ENCODE measurements around the gene CNPY1.

Gene CNPY1

GRCh38 chr7:155488483-155489127 lies 57.8 kb downstream of the CNPY1 start:
- DNase-seq (ENCODE audit: low read depth), result no peak

- no peak for DNase-seq (ENCODE audit: low read depth)
These were observed 58.6 kb downstream of the CNPY1 start for GRCh38 chr7:155487509-155488482.

DNA sequence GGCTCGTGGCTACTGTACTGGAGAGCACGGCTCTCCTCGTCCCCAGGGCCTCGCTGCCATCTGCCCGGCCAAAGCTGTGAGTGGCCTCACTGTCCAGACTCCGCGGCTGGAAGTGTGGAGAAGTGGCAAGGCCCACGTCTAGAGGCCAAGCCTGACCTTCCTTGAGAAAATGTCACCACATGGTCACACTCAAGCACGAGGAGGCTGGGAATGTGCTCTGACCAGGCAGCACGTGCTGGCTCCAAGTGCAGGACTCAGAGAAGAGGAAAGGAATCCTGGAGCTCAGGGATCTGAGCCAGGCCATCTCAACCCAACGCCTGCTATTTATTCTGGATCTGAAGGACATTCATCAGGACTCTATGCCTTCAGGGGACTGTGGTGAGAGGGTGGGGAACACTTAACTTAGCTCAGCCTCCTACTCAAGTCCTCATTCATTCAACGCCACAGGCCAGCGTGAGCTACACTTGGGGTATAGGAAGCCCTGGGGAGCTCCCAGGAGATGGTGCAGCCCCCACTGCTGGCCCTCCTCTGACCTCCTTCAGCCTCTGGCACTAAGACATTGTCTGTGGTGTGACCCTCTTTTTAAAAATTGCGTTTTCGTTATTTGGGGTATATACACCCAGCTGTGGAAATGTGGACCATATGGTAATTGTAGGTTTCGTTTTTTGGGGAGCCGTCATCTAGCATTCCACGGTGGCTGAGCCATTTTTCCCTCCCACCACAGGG lies 59.4 kb downstream of the CNPY1 start:
- DNase-seq (ENCODE audit: low read depth), result no peak

GRCh38 chr7:155484483-155485399 lies 61.6 kb downstream of the CNPY1 start:
- DNase-seq (ENCODE audit: low read depth), result no peak

- DNase-seq (ENCODE audit: low read depth), result no peak
These were observed 62.5 kb downstream of the CNPY1 start for GRCh38 chr7:155483868-155484325.

DNA sequence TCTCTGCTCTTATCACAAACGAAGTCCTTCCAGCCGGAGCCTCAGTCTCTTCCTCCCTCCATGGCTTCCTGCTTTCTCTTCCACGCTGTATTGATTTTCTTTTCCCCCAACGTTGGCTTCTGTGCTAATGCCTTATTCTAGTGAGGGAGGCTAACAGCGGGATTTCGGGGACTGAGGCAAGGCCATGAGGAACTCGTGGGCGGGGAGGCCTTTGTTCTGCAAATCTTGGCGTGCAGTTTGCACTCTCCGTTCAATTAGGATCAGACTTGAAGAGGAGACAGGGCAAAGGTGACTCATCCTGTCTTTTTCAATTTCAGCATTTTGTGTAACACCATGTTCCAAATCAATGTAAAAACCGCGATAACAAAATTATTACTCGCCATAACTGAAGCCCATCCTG lies 63.1 kb downstream of the CNPY1 start:
- no peak for DNase-seq (ENCODE audit: low read depth)

DNA sequence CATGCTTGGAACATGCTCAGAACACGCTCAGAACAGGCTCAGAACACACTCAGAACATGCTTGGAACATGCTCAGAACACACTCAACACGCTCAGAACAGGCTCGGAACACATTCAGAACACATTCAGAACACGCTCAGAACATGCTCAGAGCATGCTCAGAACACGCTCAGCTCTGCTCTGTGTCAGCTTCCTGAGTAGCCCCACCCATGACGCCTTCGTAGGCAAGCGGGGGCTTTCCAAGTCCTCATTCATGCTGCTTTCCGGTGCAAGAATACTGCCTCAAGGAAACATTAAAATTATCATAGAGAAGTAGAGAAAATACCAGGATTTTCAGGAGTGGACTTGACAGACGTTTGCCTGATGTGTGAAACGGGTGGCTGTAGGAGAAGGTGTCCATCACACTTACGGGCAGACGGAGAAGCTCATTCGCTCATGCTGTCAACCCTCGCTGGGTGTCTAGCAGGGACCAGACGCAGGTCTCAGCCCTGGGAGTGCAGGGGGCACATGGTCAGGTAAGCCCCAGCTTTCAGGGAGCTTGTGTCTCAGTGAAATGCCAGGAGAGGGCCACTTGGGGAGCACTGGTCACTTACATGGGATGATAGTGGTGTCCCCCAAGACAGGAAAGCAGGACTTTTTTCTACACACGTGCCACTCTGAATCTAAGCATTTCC lies 63.7 kb downstream of the CNPY1 start:
- DNase-seq (ENCODE audit: low read depth), result no peak

DNA sequence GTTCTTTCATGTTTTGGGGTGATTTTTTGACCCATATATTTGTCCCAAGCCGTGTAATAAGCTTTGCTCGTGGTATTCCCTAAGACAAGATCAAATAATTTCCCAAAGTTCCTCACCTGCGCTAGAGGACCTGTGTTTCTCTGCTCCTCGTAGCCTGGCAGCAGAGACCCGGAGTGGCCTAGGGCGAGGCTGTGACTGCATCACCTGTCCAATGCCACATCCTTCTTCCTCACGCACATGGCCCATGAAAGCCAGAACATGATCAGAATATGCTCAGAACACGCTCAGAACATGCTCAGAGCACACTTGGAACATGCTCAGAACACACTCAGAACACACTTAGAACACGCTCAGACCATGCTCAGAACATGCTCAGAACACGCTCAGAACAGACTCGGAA lies 64.6 kb downstream of the CNPY1 start:
- no peak for DNase-seq (ENCODE audit: low read depth)

- DNase-seq (ENCODE audit: low read depth), result no peak
These were observed 68.9 kb downstream of the CNPY1 start for GRCh38 chr7:155477476-155477875.

- DNase-seq (ENCODE audit: low read depth), result no peak
These were observed 74.6 kb downstream of the CNPY1 start for GRCh38 chr7:155471718-155472117.

GRCh38 chr7:155470686-155471638 lies 75.4 kb downstream of the CNPY1 start:
- no peak for DNase-seq (ENCODE audit: low read depth)

DNA sequence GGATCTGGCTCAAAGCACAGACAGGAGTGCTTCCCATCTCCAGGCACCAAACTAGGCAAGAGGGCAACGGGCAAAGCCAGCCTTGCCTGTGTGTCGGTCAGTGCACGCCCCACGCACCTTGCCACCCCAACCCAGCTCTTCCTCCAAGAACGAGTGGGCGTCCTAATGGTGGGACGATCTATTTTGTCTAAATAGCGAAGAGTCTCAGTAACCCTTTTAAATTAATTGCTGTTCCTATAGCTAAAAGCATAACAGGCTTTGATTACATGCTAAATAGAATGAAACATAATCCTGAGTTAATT lies 76.2 kb downstream of the CNPY1 start:
- no peak for DNase-seq (ENCODE audit: low read depth)

DNA sequence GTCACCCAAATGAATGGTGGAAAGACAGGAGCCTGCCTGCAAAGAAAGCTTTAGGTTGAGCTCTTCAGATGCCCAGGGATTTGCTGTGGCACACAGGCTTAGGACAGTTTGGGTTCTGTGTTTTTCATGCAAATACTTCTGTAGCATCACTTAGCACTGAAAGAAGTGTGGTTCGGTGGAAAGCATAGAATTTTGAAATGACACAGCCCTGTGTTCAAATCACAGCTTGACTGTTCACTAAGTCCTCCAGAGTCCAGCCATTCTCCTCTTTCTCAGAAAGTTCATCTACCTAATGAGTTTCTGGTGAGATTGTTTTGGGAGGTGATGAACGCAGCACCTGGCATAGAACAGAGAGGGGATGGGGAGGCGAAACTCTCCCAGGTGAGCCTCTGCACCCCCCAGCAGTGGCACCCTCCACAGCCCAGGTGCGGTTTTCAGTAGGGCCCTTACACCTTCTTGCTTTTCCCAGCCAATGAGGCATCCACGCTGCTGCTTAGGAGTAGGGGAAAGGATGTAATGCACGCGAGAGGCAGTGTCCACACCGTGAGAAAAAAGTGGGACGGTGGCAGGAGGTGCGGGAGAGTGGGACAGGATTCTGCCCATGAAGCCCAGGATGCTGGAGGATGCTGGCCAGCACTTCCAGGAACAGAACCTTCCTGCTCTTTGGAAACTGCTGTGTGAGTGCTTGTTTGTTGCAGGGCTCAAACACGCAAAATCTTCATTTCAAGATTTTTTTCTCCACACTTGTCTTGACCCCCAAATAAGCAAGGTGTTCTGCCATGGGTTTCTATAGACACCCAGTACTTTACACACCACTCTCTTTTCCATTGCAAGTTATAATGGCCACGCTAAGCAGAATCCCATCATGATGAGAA lies 76.8 kb downstream of the CNPY1 start:
- DNase-seq (ENCODE audit: low read depth), result no peak

GRCh38 chr7:155468785-155469148 lies 77.6 kb downstream of the CNPY1 start:
- DNase-seq (ENCODE audit: low read depth), result no peak

- DNase-seq (ENCODE audit: low read depth), result no peak
These were observed 78.2 kb downstream of the CNPY1 start for GRCh38 chr7:155467846-155468784.

DNA sequence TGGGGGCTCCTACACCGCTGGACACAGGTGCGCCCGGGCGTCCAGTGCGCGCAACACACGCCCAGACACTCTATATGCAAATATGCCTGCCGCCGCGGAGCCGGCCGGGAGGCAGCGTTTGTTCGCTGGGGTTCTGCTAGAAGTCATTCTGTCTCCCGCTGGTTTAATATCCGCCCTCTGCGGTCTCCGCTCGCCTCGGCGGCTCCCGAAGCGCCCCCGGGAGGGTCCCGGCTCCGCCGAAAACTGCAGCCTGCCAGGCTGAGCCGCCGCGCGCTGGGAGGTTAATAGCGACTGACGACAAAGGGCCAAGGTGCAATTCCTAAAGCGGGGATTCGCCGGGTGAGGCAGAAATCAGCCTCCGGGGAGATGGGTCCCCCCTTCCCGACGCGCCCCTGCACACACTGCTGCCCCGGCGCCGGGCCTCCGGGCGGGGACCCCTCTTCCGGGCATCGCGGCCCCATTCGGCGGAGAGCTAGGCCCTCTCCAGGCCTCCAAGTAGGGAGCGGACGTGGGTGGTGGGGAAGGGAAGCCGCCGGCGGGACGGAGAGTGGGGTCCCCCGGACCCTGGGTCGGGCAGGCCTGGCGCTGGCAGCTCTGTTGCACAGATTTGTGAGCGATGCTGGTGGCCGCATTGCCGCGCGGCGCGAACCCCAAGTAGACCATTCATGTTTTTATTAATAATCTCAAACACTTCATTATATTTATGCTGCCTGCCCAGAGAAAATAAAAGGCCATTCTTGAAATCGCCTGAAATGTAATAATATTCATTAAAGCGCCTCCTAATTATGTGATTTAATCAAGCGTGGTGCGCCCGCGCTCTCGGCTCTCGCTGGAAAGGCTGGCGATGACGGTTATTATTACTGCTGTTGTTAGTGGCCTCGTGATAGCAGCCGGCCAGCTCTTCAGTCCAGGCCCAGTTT lies 79.3 kb downstream of the CNPY1 start:
- no peak for DNase-seq (ENCODE audit: low read depth)

All from stimulated activated CD8-positive, alpha-beta memory T cell treated with anti-CD3 and anti-CD28 coated beads, Interleukin-12 subunit alpha, Interleukin-12 subunit beta, amount 100 ng/mL, for 1 hour (primary cell).